Stimulated activated naive CD4-positive, alpha-beta T cell treated with Interleukin-2 at 50 U/mL for 16 hours (primary cell): ENCODE data around the gene SDK1.

ENCODE experiments used
- DNase-seq: peaks from one replicate; lab custom pipeline; 2025; lab: John Stamatoyannopoulos, UW

SDK1 gene

DNA sequence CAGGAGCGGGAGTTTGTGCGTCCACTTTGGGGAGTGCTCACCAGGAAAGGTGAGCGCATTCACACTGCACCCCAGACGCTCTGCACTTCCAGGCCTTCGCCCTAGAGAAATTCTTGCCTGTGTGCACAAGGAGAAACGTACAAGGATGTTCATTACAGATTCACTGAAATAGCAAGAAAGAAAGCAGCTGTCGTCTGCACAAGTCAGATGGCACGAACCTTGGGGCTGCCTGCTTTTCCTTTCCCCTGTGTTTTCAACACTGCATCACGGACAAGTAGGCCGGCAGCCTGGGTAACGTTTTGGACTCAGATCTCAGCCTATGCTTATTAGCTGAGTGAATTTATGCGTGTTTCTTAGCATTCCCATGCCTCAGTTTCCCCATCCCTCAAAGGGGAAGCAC, 834.2 kb downstream of the SDK1 start:
- no peak for DNase-seq

DNA sequence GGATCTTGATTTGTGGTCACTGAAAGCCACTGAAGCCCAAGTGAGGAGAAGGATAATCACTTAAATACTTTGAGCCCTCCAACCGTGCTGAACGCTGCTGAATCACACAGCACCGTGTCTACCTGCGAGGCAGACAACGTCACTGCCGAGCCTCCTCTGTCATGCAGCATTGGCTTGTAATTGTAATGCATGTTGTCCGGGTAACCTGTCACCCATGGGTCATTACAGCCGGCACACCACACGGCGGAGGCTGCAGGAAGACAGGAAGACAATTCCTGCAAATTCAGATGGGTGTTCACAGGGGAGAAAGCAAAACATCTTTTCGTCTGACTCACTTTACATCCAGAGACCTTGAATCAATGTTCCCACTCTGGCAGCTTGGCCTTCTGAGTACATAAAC, 835.0 kb downstream of the SDK1 start:
- DNase-seq = no peak

DNA sequence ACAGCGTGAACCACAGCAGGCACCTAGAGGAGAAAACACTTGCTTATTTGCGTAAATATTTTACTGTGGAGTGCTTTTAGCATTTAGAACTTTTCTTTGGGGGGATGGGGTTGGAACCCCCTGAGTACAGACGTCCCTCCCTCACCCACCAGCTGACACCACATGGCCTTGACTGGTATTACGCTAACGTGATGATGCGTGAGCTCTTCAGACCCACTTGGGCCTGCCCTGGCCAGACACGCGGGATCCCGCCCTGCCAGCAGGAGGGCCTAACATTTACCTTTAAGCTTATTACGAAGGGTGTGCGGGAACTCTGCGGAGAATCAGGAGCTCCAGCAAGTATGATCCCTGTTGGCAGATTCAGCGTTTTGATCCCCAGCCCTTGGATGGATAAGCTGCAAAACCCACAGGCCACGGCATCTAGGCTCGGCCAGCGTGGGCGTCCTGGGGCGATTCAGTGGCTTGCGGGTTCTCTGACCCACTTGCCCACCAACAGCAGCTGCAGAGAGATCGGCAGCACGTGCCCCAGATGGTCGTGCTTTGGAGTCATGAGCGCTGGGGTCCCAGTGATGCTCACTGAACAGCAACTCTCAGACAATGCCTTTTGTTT, 835.6 kb downstream of the SDK1 start:
- DNase-seq = no peak

DNA sequence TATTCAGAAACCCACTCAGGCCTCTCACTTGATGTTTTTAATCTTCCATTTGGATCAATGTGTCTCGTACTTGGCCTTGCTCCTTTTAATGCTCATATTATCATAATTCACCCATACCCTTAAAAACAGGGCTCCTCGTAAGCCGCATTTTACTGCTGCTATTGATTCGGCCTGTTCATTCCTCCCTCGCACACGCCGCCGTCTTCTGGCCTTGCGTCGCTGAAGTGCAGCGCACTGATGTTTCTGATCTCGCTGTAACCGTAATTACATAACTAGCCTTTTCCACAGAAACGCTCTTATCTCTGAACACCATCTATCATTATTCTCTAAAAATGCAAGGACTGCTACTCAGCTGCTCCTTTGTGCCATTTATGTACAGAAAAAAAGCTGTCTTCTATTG, 836.5 kb downstream of the SDK1 start:
- no peak for DNase-seq

DNA sequence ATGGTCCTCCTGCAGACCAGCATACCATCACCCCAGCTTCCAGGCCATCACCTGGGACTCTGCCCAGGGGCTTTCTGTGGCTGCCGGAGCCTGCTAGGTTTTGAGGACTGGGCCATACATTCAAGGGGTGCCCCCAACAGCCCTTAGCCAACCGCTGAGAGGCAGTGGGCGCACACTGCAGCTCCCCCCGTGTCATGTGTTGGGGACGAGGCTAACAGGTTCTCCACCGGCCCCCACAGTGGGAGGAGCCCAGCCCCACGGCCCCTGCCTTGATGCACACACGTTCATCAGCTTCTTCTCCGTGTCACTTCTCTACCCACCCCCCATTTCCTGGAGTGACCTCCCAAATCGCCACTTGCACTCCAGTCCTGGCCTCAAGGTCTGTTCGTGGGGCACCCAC, 837.8 kb downstream of the SDK1 start:
- no peak for DNase-seq

DNA sequence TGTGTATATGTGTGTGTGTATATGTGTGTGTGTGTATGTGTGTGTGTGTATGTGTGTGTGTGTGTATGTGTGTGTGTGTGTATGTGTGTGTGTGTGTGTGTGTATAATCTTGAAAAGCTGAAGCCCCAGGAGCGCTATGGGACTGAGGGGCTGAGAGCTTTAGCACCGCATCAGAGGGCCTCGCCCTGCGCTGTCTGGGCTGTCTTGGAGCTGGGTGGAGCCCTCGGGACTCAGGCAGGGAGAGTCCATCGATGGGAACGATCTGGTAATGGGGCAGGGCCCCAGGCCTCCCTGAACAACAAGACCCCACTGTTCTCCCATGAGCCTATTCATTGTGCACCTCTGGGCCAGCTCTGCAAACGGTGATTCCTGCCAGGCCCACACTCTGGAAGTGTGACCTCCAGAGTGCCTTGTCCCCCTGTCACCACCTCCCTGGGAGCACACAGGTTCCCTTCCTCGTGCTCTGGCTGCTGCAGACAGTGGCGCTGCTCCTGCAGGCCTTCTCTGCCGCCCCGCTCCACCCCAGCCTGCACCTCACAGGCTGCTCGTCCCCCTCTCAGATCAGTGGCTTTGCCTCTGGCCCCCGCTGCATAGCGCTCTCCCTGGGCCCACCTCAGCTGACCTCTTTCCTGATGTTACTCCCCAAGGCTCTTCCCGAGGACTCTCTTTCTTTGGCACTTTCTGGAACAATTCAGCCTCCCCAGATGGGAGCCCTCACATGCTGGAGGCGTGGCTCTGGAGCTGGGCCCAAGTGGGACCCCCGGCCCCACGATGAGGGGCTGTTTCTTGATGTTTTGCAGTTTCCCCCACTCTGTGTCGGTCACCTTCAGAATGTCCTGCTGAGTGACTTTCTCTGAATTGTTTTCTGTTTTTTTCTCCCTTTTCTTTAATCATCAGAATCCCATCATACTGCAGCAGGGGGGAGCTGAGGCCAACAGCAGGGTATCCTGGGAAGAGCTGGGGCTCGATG, 838.9 kb downstream of the SDK1 start:
- no peak for DNase-seq

DNA sequence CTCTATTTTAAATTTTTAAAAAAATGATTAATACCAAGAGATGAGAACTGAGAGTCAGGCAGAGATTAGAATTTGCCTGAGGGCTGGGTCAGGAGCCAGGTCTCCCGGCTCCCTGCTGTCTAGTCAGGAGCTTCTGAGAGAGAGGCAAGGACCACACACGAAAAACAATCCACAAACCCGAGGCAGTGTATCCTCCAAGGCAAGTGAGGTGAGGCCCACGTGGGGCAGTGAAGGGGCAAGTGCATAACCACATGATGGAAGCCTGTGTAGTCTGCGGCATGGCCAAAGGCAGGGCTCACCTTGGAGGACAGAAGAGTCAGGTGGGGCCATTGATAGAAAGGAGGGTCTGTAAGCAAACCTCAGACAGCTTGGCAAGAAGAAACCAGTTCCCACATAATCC, 839.9 kb downstream of the SDK1 start:
- no peak for DNase-seq

DNA sequence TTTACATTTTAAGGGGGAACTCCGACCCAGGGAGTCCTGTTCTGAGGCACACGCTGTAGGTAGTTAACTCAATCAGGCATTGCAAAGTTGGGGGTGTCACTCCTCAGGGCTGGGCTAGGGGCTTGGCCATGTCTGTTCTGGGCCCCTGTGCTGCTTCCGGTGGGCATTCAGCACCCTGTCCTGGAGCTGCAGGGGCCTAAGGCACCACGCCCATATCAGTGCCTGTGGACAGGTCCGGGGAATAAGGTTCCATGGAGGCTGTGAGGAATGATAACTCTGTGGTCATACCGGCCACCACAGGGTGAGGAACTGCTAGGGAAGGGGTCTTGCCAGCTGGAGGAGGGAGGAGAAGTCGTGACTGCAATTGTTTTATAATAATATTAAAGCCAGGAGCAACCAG, 842.0 kb downstream of the SDK1 start:
- DNase-seq = no peak

DNA sequence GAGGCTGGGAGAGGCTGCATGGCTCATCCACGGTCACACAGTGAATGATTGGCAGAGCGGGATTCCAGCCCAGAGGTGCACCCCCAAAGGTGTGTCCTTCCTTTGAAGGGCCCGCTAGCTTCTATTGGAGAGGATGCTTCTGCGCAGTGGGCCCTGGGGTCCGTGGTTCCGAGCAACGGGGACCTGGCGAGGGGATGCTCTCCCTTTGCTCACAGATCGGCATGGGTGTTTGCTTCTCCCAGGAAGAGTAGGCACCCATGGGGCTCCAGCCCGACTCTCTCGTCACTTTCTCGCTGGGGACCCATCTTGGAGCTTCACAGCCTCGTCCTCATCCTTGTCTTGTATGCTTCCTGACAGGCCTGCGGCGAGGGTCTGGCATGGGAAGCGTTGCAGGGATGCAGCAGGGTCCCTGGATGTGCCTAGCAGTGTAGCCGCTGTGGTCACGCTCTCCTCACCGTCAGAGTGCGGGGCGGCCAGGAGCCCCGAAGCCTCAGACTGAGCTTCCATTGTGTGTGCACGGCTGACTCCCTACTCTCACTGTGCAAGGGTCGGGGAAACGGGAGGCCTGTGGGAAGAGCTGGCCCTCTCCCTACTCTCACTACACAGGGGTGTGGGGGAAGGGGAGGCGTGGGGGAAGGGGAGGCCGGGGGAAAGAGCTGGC, 842.6 kb downstream of the SDK1 start:
- no peak for DNase-seq

DNA sequence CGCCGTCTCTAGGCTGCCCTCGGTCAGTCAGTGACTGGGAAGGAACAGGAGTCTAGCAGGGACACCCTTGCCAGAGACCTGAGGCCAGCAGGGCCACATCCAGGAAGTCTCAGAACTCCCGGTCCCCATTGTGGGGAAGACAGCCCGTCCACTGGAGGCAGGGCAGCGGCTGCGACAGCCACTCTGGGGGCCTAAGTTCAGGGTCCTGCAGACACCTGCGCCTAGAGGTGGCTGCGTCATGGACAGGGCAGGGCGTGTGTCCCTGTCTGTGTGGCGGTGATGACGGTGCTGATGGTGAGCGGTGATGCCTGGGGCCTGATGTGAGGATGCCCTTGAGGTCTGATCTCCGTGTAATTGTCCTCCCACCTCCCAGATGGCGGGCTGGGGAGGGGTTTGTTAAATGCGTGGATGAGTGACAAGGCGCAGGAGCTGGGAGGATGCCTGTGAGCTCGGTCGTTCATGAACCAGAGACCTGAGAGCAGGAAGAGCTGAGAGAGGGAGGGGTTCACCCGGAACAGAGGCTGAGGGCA, 843.2 kb downstream of the SDK1 start:
- no peak for DNase-seq

DNA sequence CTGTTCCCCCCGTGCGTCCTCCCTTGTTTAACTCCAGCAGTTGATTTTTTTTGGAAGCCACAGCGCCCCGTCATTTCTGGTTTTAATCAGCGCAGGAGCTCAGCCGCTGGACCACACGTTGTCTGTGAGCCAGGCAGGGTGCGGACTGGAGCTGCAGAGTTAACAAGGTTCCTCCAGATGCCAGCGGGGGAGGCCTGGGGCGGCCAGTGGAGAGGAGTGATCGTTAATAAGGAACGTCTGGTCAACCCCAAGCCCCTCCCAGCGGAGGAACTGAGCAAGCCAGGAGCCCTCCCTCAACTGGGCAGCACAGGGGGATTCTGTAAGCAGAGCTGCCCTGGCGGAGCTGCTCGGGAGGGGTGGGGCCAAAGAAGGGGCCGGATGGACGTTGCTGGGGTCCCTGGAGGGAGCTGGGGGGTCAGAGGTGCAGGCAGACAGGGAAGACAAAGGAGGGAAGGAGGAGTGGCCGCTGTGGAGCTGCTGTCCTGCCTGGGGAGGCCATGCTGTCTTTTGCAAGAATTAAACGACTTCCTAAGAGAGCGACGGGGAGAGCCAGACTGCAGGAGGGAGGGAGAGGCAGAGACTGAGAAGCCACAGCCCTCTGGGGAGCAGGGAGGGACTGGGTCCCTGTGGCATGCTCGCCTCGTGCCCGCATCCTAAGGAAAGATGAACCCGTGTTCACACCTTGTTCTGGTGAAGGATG, 843.9 kb downstream of the SDK1 start:
- no peak for DNase-seq

DNA sequence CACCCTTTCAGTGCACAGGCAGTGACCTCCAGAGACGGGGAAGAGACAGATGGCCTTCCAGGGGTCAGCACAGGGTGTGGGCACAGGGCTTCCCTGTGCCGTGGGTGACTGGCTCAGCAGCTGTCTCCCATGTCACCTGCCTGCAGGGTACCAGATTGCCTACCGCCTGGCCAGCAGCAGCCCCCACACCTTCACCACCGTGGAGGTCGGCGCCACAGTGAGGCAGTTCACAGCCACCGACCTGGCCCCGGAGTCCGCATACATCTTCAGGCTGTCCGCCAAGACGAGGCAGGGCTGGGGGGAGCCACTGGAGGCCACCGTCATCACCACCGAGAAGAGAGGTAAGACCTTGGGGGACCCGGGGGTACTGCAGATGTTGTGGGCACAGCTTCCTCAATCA, 844.5 kb downstream of the SDK1 start:
- DNase-seq = no peak

DNA sequence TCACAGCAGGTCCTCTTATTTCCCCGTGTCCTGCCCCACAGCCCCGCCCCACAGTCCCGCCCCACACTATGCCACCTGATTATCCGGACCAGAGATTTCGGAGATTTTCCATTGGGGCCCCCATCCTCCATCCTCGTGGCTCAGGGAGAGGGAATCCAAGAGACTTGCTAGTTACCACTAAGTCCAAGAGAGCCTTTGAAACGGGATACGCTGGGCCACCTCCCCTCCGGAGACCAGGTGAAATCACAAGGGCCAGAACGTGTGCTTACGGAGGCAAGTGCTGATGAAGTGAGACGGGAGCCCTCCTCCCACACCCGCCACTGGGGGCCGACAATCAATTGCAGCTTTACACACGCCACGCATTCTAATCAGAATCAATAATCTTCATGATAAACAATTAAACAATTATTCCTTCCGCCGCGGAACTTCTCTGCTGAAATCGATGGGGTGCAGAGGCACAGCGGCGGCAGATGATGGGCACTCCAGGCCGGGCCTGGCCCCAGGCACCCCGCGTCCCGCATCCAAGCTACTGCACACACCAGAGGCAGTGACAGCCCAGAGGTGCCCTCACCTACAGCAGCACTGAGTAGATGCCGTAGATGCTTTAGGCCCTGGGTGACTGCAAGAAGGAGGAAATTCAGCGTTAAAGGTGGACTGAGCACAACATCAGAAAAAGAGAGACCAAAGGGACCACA, 847.0 kb downstream of the SDK1 start:
- no peak for DNase-seq

DNA sequence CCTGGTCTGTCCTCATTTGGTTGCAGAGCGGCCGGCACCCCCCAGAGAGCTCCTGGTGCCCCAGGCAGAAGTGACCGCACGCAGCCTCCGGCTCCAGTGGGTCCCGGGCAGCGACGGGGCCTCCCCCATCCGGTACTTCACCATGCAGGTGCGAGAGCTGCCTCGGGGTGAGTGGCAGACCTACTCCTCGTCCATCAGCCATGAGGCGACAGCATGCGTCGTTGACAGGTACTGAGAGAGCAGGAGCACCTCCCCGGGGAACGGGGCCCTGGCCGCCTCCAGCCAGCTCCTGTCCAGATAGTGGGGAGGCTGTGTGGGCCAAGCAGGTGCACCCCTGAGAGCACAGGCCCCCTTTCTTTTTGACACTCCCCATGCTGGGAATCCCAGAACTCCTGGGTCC, 848.2 kb downstream of the SDK1 start:
- no peak for DNase-seq

DNA sequence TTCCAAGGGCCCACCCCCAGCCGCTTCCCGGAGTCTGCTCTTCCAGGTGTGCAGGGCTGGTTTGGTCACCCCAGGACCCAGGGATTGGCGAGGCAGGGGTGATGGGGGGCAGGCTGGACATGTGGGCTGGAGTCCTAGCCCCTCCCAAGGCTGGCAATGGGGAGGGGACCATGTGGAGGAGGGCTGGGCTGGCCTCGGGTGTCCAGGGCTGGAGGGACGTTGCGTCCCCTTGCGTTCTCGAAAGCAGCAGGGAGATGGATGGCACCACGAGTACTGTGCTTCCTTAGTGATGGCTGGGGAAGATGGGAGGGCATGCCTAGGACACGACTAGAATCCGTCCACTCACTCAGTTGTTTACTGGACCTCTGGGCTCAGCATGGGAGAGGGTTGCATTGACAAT, 848.6 kb downstream of the SDK1 start:
- no peak for DNase-seq

DNA sequence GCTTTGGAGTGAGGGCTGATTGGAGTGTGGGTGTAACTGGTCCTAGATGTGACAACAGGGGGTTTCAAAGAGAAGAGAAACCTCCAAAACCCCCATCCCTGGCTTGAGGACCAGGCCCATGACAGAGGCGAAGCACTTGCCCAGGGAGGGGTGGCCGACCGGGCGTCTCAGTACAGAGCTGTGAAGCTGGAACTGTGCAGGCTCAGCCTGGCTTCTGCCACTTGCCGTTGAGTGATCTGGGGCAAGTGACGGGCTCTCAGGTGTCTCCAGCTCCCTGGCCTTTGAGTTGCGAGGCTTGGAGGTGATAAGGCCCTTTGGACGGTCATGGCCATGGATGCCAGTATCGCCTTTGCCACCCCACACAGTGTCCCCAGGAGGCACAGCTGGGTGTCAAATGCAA, 849.7 kb downstream of the SDK1 start:
- no peak for DNase-seq

DNA sequence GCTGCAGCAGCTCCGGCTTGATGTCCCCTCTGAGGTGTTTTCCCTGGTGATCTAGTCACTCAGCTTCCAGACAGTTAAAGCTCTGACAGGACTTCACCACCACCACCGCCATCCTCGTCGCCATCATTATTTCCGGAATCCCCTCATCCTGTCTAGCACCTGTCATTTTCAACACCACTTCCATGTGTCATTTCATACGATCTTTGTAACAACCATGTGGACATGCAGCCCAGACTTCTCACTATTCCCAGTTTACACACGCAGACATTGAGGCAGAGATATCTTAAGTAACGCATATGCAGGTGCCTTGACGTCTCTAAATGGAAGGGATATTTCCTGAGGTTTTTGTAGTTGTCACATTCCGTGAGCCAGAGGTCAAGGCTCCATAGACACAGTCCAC, 850.5 kb downstream of the SDK1 start:
- DNase-seq = no peak

DNA sequence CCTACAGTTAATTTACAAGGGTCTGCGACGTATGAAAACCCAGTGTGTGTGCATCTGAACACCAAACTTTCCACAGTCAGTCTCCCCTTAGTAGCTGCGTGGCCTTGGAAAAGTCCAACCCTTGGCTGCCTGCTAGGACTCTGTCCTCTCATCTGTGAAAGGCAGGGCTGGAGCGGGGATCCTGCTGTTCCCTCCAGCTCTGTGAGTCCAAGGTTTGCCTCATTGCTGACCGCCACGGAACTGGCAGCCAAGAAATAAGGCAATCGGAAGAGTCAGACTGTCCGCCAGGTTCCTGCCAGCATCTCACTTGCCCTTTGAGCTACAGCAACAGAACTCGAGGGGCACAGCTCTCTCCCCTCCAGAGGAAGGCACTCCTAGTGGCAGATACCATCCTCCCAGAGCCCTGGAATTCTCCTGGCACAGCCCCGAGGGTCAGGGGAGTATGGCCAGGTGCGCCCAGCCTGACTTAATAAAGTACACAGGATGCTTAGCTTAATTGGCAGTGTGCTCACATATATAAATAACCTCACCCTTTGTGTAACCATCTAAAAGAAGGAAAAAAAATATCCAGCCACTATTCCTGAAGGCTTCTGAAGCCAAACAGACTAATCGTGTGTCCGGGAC, 851.0 kb downstream of the SDK1 start:
- no peak for DNase-seq

DNA sequence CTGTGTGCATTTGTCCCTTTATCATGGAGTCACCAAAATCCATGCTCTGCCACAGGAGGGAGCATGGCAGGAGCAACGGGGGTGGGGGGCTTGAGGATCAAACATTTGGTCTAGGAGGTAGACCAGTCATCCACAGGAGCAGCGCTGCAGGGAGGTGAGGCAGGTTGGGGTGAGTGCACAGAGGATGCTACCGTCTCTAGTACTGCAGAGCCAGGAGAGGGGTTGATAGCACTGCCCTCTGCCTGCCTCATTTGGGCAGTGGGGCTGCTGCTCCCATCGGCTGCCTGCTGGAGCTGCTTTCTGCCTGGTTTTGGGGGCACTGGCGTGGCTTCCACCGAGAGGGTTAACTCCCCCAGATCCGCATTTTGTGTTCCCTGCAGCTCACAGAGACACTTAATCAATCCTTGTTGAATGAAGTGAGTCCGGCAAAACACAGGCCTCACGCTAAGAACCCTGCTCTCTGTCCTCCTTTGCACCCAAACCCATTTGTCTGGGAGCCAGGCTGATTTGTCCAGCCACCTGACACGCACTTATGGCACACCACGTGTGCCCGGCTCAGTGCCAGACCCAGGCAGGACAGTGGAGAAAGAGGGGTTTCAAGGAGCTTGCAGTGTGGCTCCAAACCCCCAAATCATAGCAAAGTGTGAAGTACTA, 854.0 kb downstream of the SDK1 start:
- no peak for DNase-seq

DNA sequence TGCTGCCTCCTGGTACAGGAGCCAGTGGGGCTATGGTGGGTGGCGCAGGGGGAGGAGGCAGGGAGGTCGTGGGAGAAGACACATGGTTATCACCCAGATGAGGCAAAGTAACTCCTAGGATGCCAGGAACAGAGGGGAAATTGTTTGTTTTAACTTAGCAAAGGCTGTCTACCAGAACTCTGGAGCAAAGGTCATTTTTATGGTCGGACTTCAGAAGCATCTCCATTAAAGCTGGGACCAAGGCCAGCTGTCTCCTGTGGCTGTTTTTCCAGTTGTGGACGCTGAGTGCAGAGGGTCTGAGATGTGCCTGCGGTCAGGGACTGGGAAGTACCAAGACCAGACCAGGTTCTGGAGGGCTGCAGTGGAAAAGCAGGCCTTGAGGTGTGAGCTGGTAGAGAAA, 855.1 kb downstream of the SDK1 start:
- no peak for DNase-seq

DNA sequence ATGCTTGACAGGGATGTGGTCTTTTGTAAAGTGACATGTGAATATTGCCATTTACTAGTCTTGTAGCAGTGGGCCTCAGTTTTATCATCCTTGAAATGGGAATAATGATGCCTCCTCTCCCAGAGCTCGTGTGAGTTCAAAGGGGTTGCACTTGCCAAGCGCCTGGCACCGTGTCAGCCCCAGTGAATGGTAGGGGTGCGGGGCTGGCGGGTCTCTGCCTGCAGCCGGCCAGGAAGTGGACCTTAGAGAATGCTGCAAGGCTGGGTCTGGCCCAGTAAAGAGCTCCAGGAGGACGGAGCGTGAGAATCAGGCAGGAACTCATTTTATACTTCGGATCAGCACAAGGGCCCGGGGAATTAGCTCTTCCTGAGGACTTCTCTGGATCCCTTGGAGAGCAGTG, 856.6 kb downstream of the SDK1 start:
- no peak for DNase-seq
